WERI-Rb-1 (cell line): ENCODE measurements around the gene ALCAM.

ENCODE experiments used
- DNase-seq: peaks from one replicate; pipeline ENCODE4 v3.0.0-alpha.2; 2020
- H3K27ac ChIP-seq: fragments of 250-450 bp; sonication (Bioruptor Pico); 2 replicates; pipeline ENCODE4 v1.5.1; 2020; ENCODE audit warnings: mild to moderate bottlenecking, moderate library complexity
- H3K27me3 ChIP-seq: fragments of 250-450 bp; sonication (Bioruptor Pico); 2 replicates; pipeline ENCODE4 v1.5.1; 2021; ENCODE audit warnings: mild to moderate bottlenecking, low read depth, moderate library complexity; ENCODE audit not compliant: insufficient read depth, severe bottlenecking
- H3K36me3 ChIP-seq: fragments of 250-450 bp; sonication (Bioruptor Pico); 2 replicates; pipeline ENCODE4 v1.5.1; 2020; ENCODE audit warnings: mild to moderate bottlenecking, moderate library complexity
- H3K4me3 ChIP-seq: 2 replicates; pipeline ENCODE4 v1.5.1; 2011; ENCODE audit warnings: low read depth, mild to moderate bottlenecking, control low read depth, low read length
- H3K9me3 ChIP-seq: fragments of 250-450 bp; sonication (Bioruptor Pico); 2 replicates; pipeline ENCODE4 v1.5.1; 2021; ENCODE audit warnings: mild to moderate bottlenecking, moderate library complexity; ENCODE audit not compliant: severe bottlenecking
- CTCF ChIP-seq: IDR thresholded peaks from 2 replicates; pipeline ENCODE4 v1.5.1; 2011; ENCODE audit warnings: low read depth, mild to moderate bottlenecking, control low read depth, inconsistent platforms, low read length

The ALCAM gene

GRCh38 chr3:105440113-105440512 lies 73.4 kb downstream of the ALCAM start:
- H3K4me3 ChIP-seq = no peak overlapping the region
- no peaks in the 10 kb centered on the region for H3K36me3 ChIP-seq
- H3K9me3 ChIP-seq = no peaks in the 10 kb centered on the region
- H3K27ac ChIP-seq = no peak overlapping the region
- DNase-seq = no peak
- H3K27me3 ChIP-seq = no peaks in the 10 kb centered on the region
- no peak for TF ChIP-seq CTCF

GRCh38 chr3:105444725-105445124 lies 78.0 kb downstream of the ALCAM start:
- no peak for DNase-seq
- H3K27ac ChIP-seq = no peak overlapping the region
- TF ChIP-seq CTCF = no peak
- H3K36me3 ChIP-seq = no peaks in the 10 kb centered on the region
- no peaks in the 10 kb centered on the region for H3K9me3 ChIP-seq
- no peaks in the 10 kb centered on the region for H3K27me3 ChIP-seq
- no peak overlapping the region for H3K4me3 ChIP-seq

- no peaks in the 10 kb centered on the region for H3K36me3 ChIP-seq
- TF ChIP-seq CTCF = no peak
- H3K27ac ChIP-seq = no peak overlapping the region
- no peaks in the 10 kb centered on the region for H3K9me3 ChIP-seq
- DNase-seq = no peak
- H3K27me3 ChIP-seq = no peaks in the 10 kb centered on the region
- H3K4me3 ChIP-seq = no peak overlapping the region
Observed at GRCh38 chr3:105448338-105448982, 81.8 kb downstream of the ALCAM start.

GRCh38 chr3:105449414-105449813 lies 82.7 kb downstream of the ALCAM start:
- Histone ChIP-seq H3K4me3 (no peak overlapping the region), H3K27ac (no peak overlapping the region), H3K9me3 (no peaks in the 10 kb centered on the region), H3K36me3 (no peaks in the 10 kb centered on the region), H3K27me3 (no peaks in the 10 kb centered on the region)
- TF ChIP-seq CTCF = no peak
- DNase-seq = no peak

- Histone ChIP-seq H3K27me3 (no peaks in the 10 kb centered on the region), H3K9me3 (no peaks in the 10 kb centered on the region), H3K27ac (no peak overlapping the region), H3K36me3 (no peaks in the 10 kb centered on the region), H3K4me3 (no peak overlapping the region)
- TF ChIP-seq CTCF = no peak
- no peak for DNase-seq
Observed at GRCh38 chr3:105456017-105456416, 89.3 kb downstream of the ALCAM start.
